NCI-H1105 treated with DMSO at 0.1 percent for 48 hours (cell line): ENCODE data around the gene KIF26A.
"Not testable (repeated sequence)": the region's sequence is repeated elsewhere in the genome, so short reads cannot be mapped to it uniquely, and the experiment has no call there.

Experiments used
- DNase-seq: peaks from one replicate; lab custom pipeline; 2025; lab: John Stamatoyannopoulos, UW

KIF26A gene

GRCh38 chr14:104208331-104208730 is 69.9 kb downstream of the KIF26A start:
- not testable (repeated sequence) for DNase-seq

- DNase-seq, result not testable (repeated sequence)
Measured at GRCh38 chr14:104209071-104209470, 70.7 kb downstream of the KIF26A start.

GRCh38 chr14:104209985-104210816 is 71.8 kb downstream of the KIF26A start:
- peak; percentile 45 for DNase-seq

- DNase-seq, result no peak
Measured at GRCh38 chr14:104210817-104211195, 72.4 kb downstream of the KIF26A start.

GRCh38 chr14:104211215-104211614 is 72.8 kb downstream of the KIF26A start:
- DNase-seq, result no peak

- DNase-seq, result no peak
Measured at GRCh38 chr14:104211741-104212140, 73.4 kb downstream of the KIF26A start.

- DNase-seq, result no peak
Measured at GRCh38 chr14:104212206-104213095, 74.1 kb downstream of the KIF26A start.

- no peak for DNase-seq
Measured at GRCh38 chr14:104213301-104214034, 75.1 kb downstream of the KIF26A start.

GRCh38 chr14:104214431-104215218 is 76.2 kb downstream of the KIF26A start:
- no peak for DNase-seq

- DNase-seq, result no peak
Measured at GRCh38 chr14:104215706-104216334, 77.4 kb downstream of the KIF26A start.

- no peak for DNase-seq
Measured at GRCh38 chr14:104216457-104216856, 78.1 kb downstream of the KIF26A start.

- DNase-seq, result no peak
Measured at GRCh38 chr14:104217486-104218360, 79.3 kb downstream of the KIF26A start.

GRCh38 chr14:104218361-104219180 is 80.2 kb downstream of the KIF26A start:
- DNase-seq, result no peak

- DNase-seq, result no peak
Measured at GRCh38 chr14:104219731-104220214, 81.4 kb downstream of the KIF26A start.

GRCh38 chr14:104220215-104221070 is 82.1 kb downstream of the KIF26A start:
- DNase-seq, result no peak

GRCh38 chr14:104221071-104221625 is 82.8 kb downstream of the KIF26A start:
- DNase-seq, result no peak

GRCh38 chr14:104221636-104222369 is 83.4 kb downstream of the KIF26A start:
- DNase-seq, result no peak
